ENCODE results near the gene IL25. TPM values are rescaled to one million over a fixed set of nuclear protein-coding genes. Genes with fewer than 3 reads are reported as not detected.
"Not testable (repeated sequence)": the region's sequence is repeated elsewhere in the genome, so short reads cannot be mapped to it uniquely, and the experiment has no call there.

The IL25 gene
- polyA plus RNA-seq, 3 donors: not detected

- Histone ChIP-seq H3K27ac (ENCODE audit: low read depth in 1 of 2, low read length in 2 of 2) (no peak overlapping the region), H3K4me3 (replicated peaks in 1 of 3; ENCODE audit: low read depth in 2 of 3, low read length in 3 of 3) (no peak overlapping the region), H3K9me3 (replicated peaks in 1 of 2; ENCODE audit: control insufficient read depth in 1 of 2, insufficient read depth in 1 of 2, low read length in 2 of 2) (no peaks in the 10 kb centered on the region), H3K4me2 (replicated peaks; ENCODE audit: extremely low read depth, low read length, poor library complexity, severe bottlenecking) (no peak overlapping the region), H3K79me2 (ENCODE audit: insufficient read depth, low read length) (no peaks in the 10 kb centered on the region), H3K27me3 (ENCODE audit: control insufficient read depth in 2 of 2, insufficient read depth in 2 of 2, low read length in 2 of 2) (no peaks in the 10 kb centered on the region), H2AFZ (ENCODE audit: insufficient read depth, low read depth, low read length, poor library complexity, severe bottlenecking) (no peak overlapping the region), H3K4me1 (ENCODE audit: control insufficient read depth in 1 of 2, insufficient read depth in 2 of 2, low read length in 2 of 2) (no peaks in the 10 kb centered on the region), H3K36me3 (replicated peaks in 1 of 2; ENCODE audit: control insufficient read depth in 1 of 2, insufficient read depth in 2 of 2, low read length in 2 of 2) (no peaks in the 10 kb centered on the region), H4K20me1 (ENCODE audit: insufficient read depth, low read length) (no peaks in the 10 kb centered on the region), H3K9ac (ENCODE audit: insufficient read depth, low read length, poor library complexity, severe bottlenecking) (no peak overlapping the region)
- 98% methylated on average over 17 of the region's 21 CpGs for WGBS (ENCODE audit: insufficient coverage)
- H3K27ac Mint-ChIP-seq: no peak overlapping the region
- no peaks in the 10 kb centered on the region for H3K36me3 Mint-ChIP-seq
- peaks cover 6 to 9% (median 7%) of the 10 kb centered on the region in 3 donors for H3K27me3 Mint-ChIP-seq (ENCODE audit: low read depth in 3 of 3)
- no peak for DNase-seq
- H3K4me3 Mint-ChIP-seq: no peak overlapping the region
- no peaks in the 10 kb centered on the region for H3K4me1 Mint-ChIP-seq
- intact Hi-C loops (cut with micrococcal nuclease): no loop called here
- no peaks in the 10 kb centered on the region for H3K9me3 Mint-ChIP-seq
- no peak for TF ChIP-seq CTCF (IDR thresholded peaks at IDR 0.05)
These were observed 45.4 kb downstream of the IL25 start for GRCh38 chr14:23418021-23418420.

GRCh38 chr14:23419646-23420045 lies 47.0 kb downstream of the IL25 start:
- intact Hi-C loops (cut with micrococcal nuclease); H3K4me2 ChIP-seq (replicated peaks; ENCODE audit: extremely low read depth, low read length, poor library complexity, severe bottlenecking); H3K27me3 ChIP-seq (ENCODE audit: control insufficient read depth in 2 of 2, insufficient read depth in 2 of 2, low read length in 2 of 2); H2AFZ ChIP-seq (ENCODE audit: insufficient read depth, low read depth, low read length, poor library complexity, severe bottlenecking); H3K4me3 Mint-ChIP-seq; H3K9ac ChIP-seq (ENCODE audit: insufficient read depth, low read length, poor library complexity, severe bottlenecking); H3K9me3 ChIP-seq (replicated peaks in 1 of 2; ENCODE audit: control insufficient read depth in 1 of 2, insufficient read depth in 1 of 2, low read length in 2 of 2); H4K20me1 ChIP-seq (ENCODE audit: insufficient read depth, low read length); H3K9me3 Mint-ChIP-seq; H3K79me2 ChIP-seq (ENCODE audit: insufficient read depth, low read length); H3K27ac ChIP-seq (ENCODE audit: low read depth in 1 of 2, low read length in 2 of 2); H3K27ac Mint-ChIP-seq; H3K4me1 Mint-ChIP-seq; H3K4me1 ChIP-seq (ENCODE audit: control insufficient read depth in 1 of 2, insufficient read depth in 2 of 2, low read length in 2 of 2); H3K4me3 ChIP-seq (replicated peaks in 1 of 3; ENCODE audit: low read depth in 2 of 3, low read length in 3 of 3); DNase-seq; H3K36me3 Mint-ChIP-seq; H3K27me3 Mint-ChIP-seq (ENCODE audit: low read depth in 3 of 3); H3K36me3 ChIP-seq (replicated peaks in 1 of 2; ENCODE audit: control insufficient read depth in 1 of 2, insufficient read depth in 2 of 2, low read length in 2 of 2): not testable (repeated sequence)
- WGBS (ENCODE audit: insufficient coverage): 88% methylated on average over 1 of the region's 17 CpGs
